Measurements from ENCODE around the gene SLC31A2.

Gene SLC31A2

DNA sequence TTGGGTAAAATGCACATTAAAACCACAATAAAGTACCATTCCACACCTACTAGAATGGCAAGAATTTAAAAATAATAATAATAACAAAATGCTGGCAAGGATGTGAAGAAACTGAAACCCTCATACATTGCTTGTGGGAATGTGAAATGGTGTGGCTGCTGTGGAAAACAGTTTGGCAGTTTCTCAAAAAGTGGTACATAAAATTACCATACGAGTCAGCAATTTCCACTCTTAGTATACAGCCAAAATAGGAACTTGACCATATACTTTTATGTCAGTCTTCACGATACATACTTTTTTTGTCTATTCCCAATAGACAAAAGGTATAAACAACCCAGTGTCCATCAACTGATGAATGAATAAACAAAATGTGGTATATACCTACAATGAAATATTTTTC, 54.6 kb downstream of the SLC31A2 start:
- Histone ChIP-seq H3K23ac (ENCODE audit: low read length) (no peak overlapping the region), H3K4me3 (ENCODE audit: low read length) (no peak overlapping the region), H3K79me2 (ENCODE audit: control insufficient read depth, insufficient read depth, low read length) (no peaks in the 10 kb centered on the region), H2BK15ac (replicated peaks; ENCODE audit: low read depth) (no peak overlapping the region), H3K27me3 (ENCODE audit: insufficient read depth, low read length, poor library complexity) (no peaks in the 10 kb centered on the region), H4K8ac (ENCODE audit: low read depth, low read length) (no peak overlapping the region), H3K4me2 (ENCODE audit: low read length) (no peak overlapping the region), H3K36me3 (ENCODE audit: control insufficient read depth, insufficient read depth, low read length) (no peaks in the 10 kb centered on the region), H2AK5ac (ENCODE audit: low read length) (no peak overlapping the region), H2BK5ac (ENCODE audit: low read length) (no peak overlapping the region), H2BK120ac (ENCODE audit: low read depth, low read length) (no peak overlapping the region), H3K4ac (ENCODE audit: low read depth, low read length) (no peak overlapping the region), H3K56ac (ENCODE audit: low read length) (no peak overlapping the region), H3K9ac (ENCODE audit: low read length) (no peak overlapping the region), H3K18ac (ENCODE audit: low read length) (no peak overlapping the region), H4K5ac (ENCODE audit: low read length) (no peak overlapping the region), H3K27ac (ENCODE audit: low read depth, low read length) (no peak overlapping the region), H3K79me1 (ENCODE audit: low read length) (no peaks in the 10 kb centered on the region), H3K4me1 (ENCODE audit: control insufficient read depth, low read depth, low read length) (no peaks in the 10 kb centered on the region)
- WGBS (ENCODE audit: extremely low coverage, insufficient coverage, low lambda C conversion rate): no CpG with 5 or more reads among the region's 2 CpGs
- DNase-seq: no peak

DNA sequence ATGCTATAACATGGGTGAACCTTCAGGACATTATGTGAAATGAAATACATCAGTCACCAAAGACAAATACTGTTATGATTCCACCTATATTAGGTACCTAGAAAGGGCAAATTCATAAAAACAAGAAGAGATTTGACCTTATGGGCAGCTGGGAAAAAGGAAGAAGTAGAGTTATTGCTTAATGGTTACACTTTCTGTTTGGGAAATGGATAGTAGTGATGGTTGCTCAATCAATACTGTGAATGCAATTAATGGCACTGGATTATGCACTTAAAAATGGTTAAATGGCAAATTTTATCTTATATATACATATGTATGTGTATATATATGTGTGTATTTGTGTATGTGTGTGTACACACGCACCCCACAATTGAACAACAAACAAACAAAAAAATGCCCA, 55.1 kb downstream of the SLC31A2 start:
- Histone ChIP-seq H2BK120ac (ENCODE audit: low read depth, low read length) (no peak overlapping the region), H2BK15ac (replicated peaks; ENCODE audit: low read depth) (no peak overlapping the region), H3K27me3 (ENCODE audit: insufficient read depth, low read length, poor library complexity) (no peaks in the 10 kb centered on the region), H3K79me1 (ENCODE audit: low read length) (no peaks in the 10 kb centered on the region), H3K4me3 (ENCODE audit: low read length) (no peak overlapping the region), H3K4me1 (ENCODE audit: control insufficient read depth, low read depth, low read length) (no peaks in the 10 kb centered on the region), H3K36me3 (ENCODE audit: control insufficient read depth, insufficient read depth, low read length) (no peaks in the 10 kb centered on the region), H3K18ac (ENCODE audit: low read length) (no peak overlapping the region), H3K4ac (ENCODE audit: low read depth, low read length) (no peak overlapping the region), H3K9ac (ENCODE audit: low read length) (no peak overlapping the region), H4K5ac (ENCODE audit: low read length) (no peak overlapping the region), H2BK5ac (ENCODE audit: low read length) (no peak overlapping the region), H4K8ac (ENCODE audit: low read depth, low read length) (no peak overlapping the region), H3K79me2 (ENCODE audit: control insufficient read depth, insufficient read depth, low read length) (no peaks in the 10 kb centered on the region), H2AK5ac (ENCODE audit: low read length) (no peak overlapping the region), H3K4me2 (ENCODE audit: low read length) (no peak overlapping the region), H3K27ac (ENCODE audit: low read depth, low read length) (no peak overlapping the region), H3K23ac (ENCODE audit: low read length) (no peak overlapping the region), H3K56ac (ENCODE audit: low read length) (no peak overlapping the region)
- no CpG with 5 or more reads among the region's 1 CpG for WGBS (ENCODE audit: extremely low coverage, insufficient coverage, low lambda C conversion rate)
- DNase-seq: no peak

DNA sequence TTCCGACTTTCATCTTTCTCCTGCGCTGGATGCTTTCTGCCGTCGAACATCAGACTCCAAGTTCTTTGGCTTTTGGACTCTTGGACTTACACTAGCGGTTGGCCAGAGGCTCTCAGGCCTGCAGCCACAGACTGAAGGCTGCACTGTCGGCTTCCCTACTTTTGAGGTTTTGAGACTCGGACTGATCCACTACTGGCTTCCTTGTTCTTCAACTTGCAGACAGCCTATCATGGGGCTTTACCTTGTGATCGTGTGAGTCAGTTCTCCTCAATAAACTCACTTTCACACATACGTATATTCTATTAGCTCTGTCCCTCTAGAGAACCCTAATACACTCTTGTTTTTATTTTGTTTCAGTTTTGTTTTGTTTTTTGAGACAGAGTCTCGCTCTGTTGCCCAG, 60.0 kb downstream of the SLC31A2 start:
- no peaks in the 10 kb centered on the region for H3K27me3 ChIP-seq (ENCODE audit: insufficient read depth, low read length, poor library complexity)
- H3K27ac ChIP-seq (ENCODE audit: low read depth, low read length): no peak overlapping the region
- no CpG with 5 or more reads among the region's 10 CpGs for WGBS (ENCODE audit: extremely low coverage, insufficient coverage, low lambda C conversion rate)
- no peak overlapping the region for H3K23ac ChIP-seq (ENCODE audit: low read length)
- no peak overlapping the region for H3K9ac ChIP-seq (ENCODE audit: low read length)
- H3K4me1 ChIP-seq (ENCODE audit: control insufficient read depth, low read depth, low read length): no peaks in the 10 kb centered on the region
- no peak overlapping the region for H3K4me2 ChIP-seq (ENCODE audit: low read length)
- DNase-seq: no peak
- H3K4ac ChIP-seq (ENCODE audit: low read depth, low read length): no peak overlapping the region
- no peaks in the 10 kb centered on the region for H3K79me1 ChIP-seq (ENCODE audit: low read length)
- no peak overlapping the region for H2BK15ac ChIP-seq (replicated peaks; ENCODE audit: low read depth)
- no peaks in the 10 kb centered on the region for H3K79me2 ChIP-seq (ENCODE audit: control insufficient read depth, insufficient read depth, low read length)
- no peak overlapping the region for H2BK120ac ChIP-seq (ENCODE audit: low read depth, low read length)
- no peak overlapping the region for H4K5ac ChIP-seq (ENCODE audit: low read length)
- H4K8ac ChIP-seq (ENCODE audit: low read depth, low read length): no peak overlapping the region
- no peak overlapping the region for H3K18ac ChIP-seq (ENCODE audit: low read length)
- no peak overlapping the region for H3K56ac ChIP-seq (ENCODE audit: low read length)
- H2AK5ac ChIP-seq (ENCODE audit: low read length): no peak overlapping the region
- H3K36me3 ChIP-seq (ENCODE audit: control insufficient read depth, insufficient read depth, low read length): no peaks in the 10 kb centered on the region
- H3K4me3 ChIP-seq (ENCODE audit: low read length): no peak overlapping the region
- H2BK5ac ChIP-seq (ENCODE audit: low read length): no peak overlapping the region
